Vagina (tissue), 2 donors: ENCODE data around the gene DLGAP5. TPM values are rescaled to one million over a fixed set of nuclear protein-coding genes. Genes with fewer than 3 reads are reported as not detected.

Source experiments
- DNase-seq, 2 donors: peaks; one replicate each; pipeline ENCODE4 v3.0.0-alpha.2; 2017; ENCODE audit errors: extremely low spot score in 2 of 2
- H3K27ac ChIP-seq: fragments of 200-600 bp; sonication (generic); one replicate; pipeline ENCODE4 v1.5.1; 2019
- H3K27me3 ChIP-seq: fragments of 200-600 bp; sonication (generic); one replicate; pipeline ENCODE4 v1.5.1; 2019
- H3K36me3 ChIP-seq, 2 donors: fragments of 200-600 bp; sonication (generic); one replicate each; pipeline ENCODE4 v1.5.1; 2017 to 2019
- H3K4me1 ChIP-seq: fragments of 200-600 bp; sonication (generic); one replicate; pipeline ENCODE4 v1.5.1; 2019
- H3K4me3 ChIP-seq, 2 donors: fragments of 200-600 bp; sonication (generic); 1 replicate in 1 of 2; 2 replicates in 1 of 2; pipeline ENCODE4 v1.5.1; 2016 to 2019
- H3K9me3 ChIP-seq: fragments of 200-600 bp; sonication (generic); one replicate; pipeline ENCODE4 v1.5.1; 2019
- CTCF ChIP-seq, 3 experiments: fragments of 450-650 bp in 2 of 3; fragments of 200-600 bp in 1 of 3; sonication (generic) in 1 of 3; IDR thresholded peaks; one replicate each; pipeline ENCODE4 v1.5.1; 2017 to 2019; ENCODE audit warnings: antibody characterized with exemption in 3 of 3, mild to moderate bottlenecking in 2 of 3, moderate library complexity in 2 of 3
- POLR2A ChIP-seq, 2 donors: fragments of 450-650 bp; IDR thresholded peaks; one replicate each; pipeline ENCODE4 v1.6.1; 2017; ENCODE audit warnings: antibody characterized with exemption in 2 of 2, mild to moderate bottlenecking in 2 of 2, moderate library complexity in 2 of 2
- POLR2AphosphoS5 ChIP-seq, 2 donors: sonication (generic); formaldehyde crosslinking; IDR thresholded peaks; one replicate each; pipeline ENCODE4 v1.9.0; 2017; ENCODE audit warnings: antibody characterized with exemption in 2 of 2, mild to moderate bottlenecking in 2 of 2, low read depth in 1 of 2; ENCODE audit not compliant: insufficient read depth in 1 of 2
- intact Hi-C: fragments of 100-400 bp; cut with DNase I; formaldehyde crosslinking; loops from one replicate; pipeline ENCODE4 v1.15.1; 2023
- total RNA-seq: library from RNA; depleted of rRNA; stranded (reverse); fragments of >200 nt; gene quantifications from one replicate; pipeline ENCODE4 v1.2.3, GENCODE V29; 2016

Gene DLGAP5
- total RNA-seq = 2.2 TPM

DNA sequence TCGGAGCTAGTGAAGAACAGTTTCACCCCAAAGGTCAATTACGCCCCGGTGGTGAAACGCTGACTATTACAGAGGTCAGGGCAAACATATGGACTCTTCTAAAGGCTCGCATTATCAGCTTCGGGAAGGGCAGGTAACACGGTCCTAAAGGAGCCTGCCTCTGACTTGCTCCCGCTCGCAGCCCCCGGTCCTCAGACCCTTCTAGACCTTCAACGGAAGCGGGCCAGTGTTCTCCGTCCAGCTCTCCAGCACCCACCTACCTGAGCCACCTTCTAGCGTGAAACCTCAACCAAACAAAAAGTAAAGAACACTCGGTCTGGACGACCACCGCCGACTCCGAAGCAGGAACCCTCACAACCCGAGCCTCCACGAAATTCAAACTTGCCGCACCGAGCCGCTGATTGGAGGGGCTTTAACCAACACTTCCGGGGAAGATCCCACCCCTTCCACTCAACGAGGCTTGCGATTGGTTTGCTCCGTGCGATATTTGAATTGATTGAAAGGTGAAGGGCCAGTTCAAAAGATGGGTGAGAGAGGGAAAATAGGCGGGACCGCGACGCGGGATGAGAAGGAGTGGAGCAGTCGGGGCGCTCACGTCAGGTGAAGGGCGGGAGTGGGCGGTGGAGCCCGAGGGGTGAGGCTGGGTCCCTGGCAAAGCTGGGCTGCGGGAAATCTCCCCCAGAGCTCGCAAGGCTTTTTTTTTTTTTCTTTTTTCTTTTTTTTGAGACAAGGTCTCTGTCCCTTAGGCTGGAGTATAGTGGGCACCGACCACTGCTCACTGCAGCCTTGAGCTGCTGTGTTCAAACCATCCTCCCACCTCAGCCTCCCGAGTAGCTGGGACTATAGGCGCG lies at the start of gene DLGAP5:
DLGAP5 (minus strand) TSS at position 383 of the 851 bp plus-strand sequence. CDS start 2,406 bp downstream, outside the sequence.
- Histone ChIP-seq H3K4me1 (peaks cover 15% of the 10 kb centered on the region), H3K36me3 (no peaks in the 10 kb centered on the region), H3K4me3 (peak within 1 kb of the TSS; percentile 38 to 57), H3K27me3 (no peaks in the 10 kb centered on the region), H3K9me3 (no peaks in the 10 kb centered on the region), H3K27ac (peak within 1 kb of the TSS; percentile 73)
- intact Hi-C loops = no loop called here
- peak in 1 of 2 donors; percentile 96 for DNase-seq
- no peak for TF ChIP-seq POLR2A (IDR thresholded peaks at IDR 0.05)
- peak; percentile 84 to 94 for TF ChIP-seq POLR2AphosphoS5 (IDR thresholded peaks at IDR 0.05; ENCODE audit: insufficient read depth in 1 of 2, low read depth in 1 of 2)
- no peak for TF ChIP-seq CTCF (IDR thresholded peaks at IDR 0.05)

DNA sequence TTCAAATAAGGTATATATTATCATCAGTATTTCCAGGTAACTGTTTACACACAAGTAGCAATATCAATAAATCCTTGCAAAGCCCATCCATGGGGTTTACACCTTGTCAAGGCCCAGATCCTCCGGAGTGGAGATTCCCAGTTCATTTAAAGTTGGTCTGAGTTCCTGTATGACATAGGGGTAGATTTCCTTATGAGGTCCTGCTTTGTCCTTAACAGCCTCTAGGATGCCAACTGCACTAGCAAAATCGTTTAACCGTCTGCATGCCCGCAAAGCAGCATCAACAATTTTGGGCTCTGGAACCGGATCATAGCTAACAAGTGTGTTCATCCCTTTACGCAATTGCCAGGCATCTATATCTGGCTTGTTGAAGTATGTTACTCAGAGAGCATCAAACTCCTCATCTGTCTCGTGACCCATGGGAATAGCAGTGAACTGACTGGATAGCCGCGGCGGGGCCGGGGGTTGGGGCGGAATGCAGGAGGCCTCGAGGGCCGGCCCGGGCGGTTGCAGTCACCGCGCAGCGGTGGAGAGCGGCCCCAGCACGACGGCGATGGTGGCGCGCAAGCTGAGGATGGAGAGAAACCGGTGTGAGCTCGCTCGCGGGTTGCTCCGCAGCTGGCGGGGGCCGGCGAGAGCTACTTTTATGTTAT lies 49.3 kb upstream of the DLGAP5 start:
- no peak for TF ChIP-seq CTCF (IDR thresholded peaks at IDR 0.05)
- TF ChIP-seq POLR2AphosphoS5 (IDR thresholded peaks at IDR 0.05; ENCODE audit: insufficient read depth in 1 of 2, low read depth in 1 of 2) = no peak
- no peak for TF ChIP-seq POLR2A (IDR thresholded peaks at IDR 0.05)
- Histone ChIP-seq H3K36me3 (no peaks in the 10 kb centered on the region), H3K4me3 (no peak overlapping the region), H3K9me3 (no peaks in the 10 kb centered on the region), H3K27me3 (no peaks in the 10 kb centered on the region), H3K27ac (no peak overlapping the region), H3K4me1 (peaks cover 7% of the 10 kb centered on the region)
- intact Hi-C loops = no loop called here
- DNase-seq = no peak

DNA sequence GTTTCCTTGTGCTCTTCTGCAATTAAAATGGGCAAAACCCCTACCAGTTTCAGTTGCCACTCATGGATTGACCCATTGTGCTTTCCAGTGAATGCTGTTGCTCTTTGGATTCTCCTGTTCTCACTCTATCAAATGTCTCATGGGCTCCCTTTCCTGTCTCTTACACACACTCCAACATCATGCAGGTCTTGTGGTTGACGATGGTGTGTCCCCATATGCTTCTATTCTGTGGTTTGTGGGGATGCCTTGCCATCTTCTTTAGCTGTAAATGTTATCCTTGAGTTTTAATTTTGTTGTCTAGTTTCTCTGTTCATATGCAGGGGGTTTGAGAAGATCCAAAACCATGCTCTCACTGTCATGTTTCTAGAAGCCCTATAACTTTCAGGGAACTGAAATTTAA lies 47.9 kb upstream of the DLGAP5 start:
- H3K27ac ChIP-seq = no peak overlapping the region
- H3K27me3 ChIP-seq = no peaks in the 10 kb centered on the region
- intact Hi-C loops = no loop called here
- no peak overlapping the region for H3K4me3 ChIP-seq
- peaks cover 7% of the 10 kb centered on the region for H3K4me1 ChIP-seq
- H3K9me3 ChIP-seq = no peaks in the 10 kb centered on the region
- H3K36me3 ChIP-seq = no peaks in the 10 kb centered on the region
- no peak for DNase-seq
- TF ChIP-seq POLR2A (IDR thresholded peaks at IDR 0.05) = no peak

- no peaks in the 10 kb centered on the region for H3K36me3 ChIP-seq
- H3K4me1 ChIP-seq = peaks cover 7% of the 10 kb centered on the region
- no peak for TF ChIP-seq CTCF (IDR thresholded peaks at IDR 0.05)
- TF ChIP-seq POLR2A (IDR thresholded peaks at IDR 0.05) = no peak
- TF ChIP-seq POLR2AphosphoS5 (IDR thresholded peaks at IDR 0.05; ENCODE audit: insufficient read depth in 1 of 2, low read depth in 1 of 2) = no peak
- no peaks in the 10 kb centered on the region for H3K9me3 ChIP-seq
- H3K4me3 ChIP-seq = no peak overlapping the region
- DNase-seq = no peak
- no peak overlapping the region for H3K27ac ChIP-seq
- no peaks in the 10 kb centered on the region for H3K27me3 ChIP-seq
- intact Hi-C loops = no loop called here
Observed at GRCh38 chr14:55238019-55238680, 46.8 kb upstream of the DLGAP5 start.

DNA sequence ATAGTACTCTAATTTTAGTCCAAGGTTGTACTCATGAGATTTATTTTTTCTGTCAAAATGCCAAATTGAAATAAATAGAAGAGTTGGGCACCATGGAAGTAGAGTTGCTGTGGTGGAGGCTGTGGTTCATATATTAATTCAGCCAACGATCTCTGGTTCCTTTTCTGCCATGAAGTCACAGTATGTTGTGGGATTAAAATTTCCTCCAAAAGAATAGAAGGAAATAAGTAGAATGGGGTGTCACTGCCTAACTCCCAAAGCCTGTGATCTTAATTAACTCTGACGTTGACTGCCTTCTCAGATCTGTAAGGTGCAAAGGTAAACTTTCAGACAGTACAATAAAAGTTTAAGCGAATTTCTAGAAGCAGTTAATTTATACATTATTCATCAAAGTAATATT lies 42.2 kb upstream of the DLGAP5 start:
- Histone ChIP-seq H3K27ac (no peak overlapping the region), H3K4me3 (no peak overlapping the region), H3K4me1 (no peaks in the 10 kb centered on the region), H3K36me3 (no peaks in the 10 kb centered on the region), H3K27me3 (no peaks in the 10 kb centered on the region), H3K9me3 (no peaks in the 10 kb centered on the region)
- DNase-seq = no peak
- intact Hi-C loops = no loop called here
- TF ChIP-seq CTCF (IDR thresholded peaks at IDR 0.05) (no peak), POLR2AphosphoS5 (IDR thresholded peaks at IDR 0.05; ENCODE audit: insufficient read depth in 1 of 2, low read depth in 1 of 2) (no peak), POLR2A (IDR thresholded peaks at IDR 0.05) (no peak)
